Stimulated activated naive CD4-positive, alpha-beta T cell treated with Interleukin-2 at 50 U/mL for 16 hours (primary cell): Measurements from ENCODE around the gene TRHDE.
"Not testable (repeated sequence)": the region's sequence is repeated elsewhere in the genome, so short reads cannot be mapped to it uniquely, and the experiment has no call there.

Experiments used
- DNase-seq: peaks from one replicate; lab custom pipeline; 2025; lab: John Stamatoyannopoulos, UW

TRHDE gene

DNA sequence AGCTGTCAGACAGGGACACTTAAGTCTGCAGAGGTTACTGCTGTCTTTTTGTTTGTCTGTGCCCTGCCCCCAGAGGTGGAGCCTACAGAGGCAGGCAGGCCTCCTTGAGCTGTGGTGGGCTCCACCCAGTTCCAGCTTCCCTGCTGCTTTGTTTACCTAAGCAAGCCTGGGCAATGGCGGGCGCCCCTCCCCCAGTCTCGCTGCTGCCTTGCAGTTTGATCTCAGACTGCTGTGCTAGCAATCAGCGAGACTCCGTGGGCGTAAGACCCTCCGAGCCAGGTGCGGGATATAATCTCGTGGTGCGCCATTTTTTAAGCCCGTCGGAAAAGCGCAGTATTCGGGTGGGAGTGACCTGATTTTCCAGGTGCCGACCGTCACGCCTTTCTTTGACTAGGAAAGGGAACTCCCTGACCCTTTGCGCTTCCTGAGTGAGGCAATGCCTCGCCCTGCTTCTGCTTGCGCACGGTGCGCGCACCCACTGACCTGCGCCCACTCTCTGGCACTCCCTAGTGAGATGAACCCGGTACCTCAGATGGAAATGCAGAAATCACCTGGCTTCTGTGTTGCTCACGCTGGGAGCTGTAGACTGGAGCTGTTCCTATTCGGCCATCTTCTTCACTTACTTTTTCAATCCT is 248.0 kb downstream of the TRHDE start:
- DNase-seq = not testable (repeated sequence)

DNA sequence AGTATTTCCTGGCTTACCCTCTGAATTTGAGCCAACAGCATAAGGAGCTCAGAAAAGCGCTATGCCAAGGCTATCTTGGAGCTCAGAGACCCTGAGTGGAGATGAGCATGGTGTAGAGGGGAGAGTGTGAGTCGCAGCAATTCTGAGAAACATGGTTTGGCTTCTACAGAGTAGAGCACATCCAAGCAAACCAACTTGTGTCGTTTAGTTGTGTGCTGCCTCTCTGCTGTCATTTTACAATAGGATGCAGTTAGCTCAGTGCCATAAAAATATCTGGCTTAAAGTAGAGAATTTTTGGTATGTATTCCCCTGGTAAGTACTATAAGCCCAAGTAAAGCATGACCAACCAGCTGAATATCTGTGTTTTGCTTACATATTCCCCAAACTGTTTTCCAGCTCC is 249.2 kb downstream of the TRHDE start:
- DNase-seq = no peak

DNA sequence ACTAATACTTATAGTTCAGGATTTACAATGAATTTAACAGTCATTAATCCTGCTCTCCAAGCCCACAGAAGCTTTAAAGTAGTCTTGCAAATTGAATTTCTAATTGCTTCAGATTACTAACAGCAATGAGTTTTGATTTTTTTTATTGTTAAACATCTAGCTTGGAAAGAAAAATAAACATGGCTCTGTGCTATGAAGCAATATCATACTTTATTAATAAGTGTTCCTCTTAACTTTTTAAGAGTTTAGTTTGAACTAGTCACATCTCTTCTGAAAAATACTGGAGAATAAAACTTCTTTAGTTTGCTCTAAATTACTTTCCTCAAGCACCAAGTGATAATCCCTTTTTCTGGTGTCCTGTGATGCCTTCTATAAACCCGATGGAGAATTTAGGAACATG is 250.2 kb downstream of the TRHDE start:
- DNase-seq = no peak

DNA sequence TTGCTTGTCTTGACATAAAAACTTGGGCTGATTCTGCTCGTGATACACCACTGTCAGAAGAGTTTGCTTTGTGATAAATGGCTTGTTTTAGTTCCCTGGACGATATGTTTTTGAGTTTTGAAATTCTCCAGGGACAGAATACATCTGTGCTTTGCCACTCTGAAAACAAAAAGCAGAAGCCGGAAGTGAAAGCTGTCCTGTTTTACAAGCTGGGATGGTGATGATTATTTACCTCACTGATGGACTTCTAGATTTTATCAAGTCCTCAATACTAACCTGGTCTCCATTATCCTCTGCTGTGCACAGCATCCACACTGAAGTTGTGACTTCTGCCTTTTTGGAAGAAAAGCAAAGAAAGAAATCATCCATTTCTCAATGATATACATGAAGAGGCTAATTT is 251.6 kb downstream of the TRHDE start:
- no peak for DNase-seq

DNA sequence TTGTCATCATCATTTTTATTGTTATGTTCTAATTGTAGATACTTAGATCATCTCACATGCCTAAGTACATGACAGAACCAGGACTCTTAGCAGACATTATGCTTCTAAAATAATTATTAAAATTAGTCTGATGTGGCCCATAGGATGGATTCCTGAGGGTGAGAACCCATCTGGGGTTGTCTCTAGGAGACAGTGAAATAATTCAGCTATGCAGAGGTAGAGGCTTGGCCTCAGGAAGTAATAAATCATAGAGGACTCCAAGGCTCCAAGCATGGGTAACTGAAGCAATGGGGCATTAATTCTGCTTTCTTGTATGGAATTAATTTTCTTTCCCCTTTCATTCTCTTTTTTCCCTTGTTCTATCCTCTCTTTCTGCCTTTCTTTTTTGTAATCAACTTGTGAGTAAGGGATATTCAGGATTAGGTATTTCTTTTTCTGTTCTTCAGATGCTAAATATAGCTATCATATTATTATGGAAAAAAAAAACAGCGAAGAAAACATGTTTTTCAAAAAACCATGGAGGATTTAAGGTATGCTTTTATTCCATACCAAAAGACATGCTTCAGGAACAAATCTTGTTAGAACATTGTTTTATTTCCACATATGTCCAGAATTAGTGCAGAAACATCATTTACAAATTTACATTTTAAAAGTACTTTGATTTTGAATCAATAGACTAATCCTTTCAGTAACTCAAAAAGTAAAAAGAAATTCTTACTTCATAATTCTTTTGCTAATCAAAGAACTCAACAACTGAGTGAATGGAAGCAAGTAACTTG is 263.2 kb downstream of the TRHDE start:
- DNase-seq = no peak

DNA sequence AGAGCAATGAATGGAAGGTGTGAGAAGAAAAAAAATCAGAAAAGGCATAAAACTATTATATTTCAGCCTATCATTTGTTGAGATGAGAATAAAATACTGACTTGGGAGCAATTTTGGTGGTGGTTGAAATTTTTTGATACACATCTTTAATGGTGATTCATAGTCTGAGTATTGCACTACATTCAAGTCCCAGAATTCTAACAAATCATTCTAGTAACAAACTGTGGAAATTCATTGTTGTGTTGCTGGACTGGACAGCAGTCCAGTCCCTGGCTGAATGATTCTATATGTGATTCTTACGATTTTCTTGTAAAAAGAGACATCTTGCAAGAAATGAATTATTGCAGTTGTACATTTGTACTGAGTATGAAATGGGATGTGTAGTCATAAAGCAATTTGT is 268.6 kb downstream of the TRHDE start:
- no peak for DNase-seq

DNA sequence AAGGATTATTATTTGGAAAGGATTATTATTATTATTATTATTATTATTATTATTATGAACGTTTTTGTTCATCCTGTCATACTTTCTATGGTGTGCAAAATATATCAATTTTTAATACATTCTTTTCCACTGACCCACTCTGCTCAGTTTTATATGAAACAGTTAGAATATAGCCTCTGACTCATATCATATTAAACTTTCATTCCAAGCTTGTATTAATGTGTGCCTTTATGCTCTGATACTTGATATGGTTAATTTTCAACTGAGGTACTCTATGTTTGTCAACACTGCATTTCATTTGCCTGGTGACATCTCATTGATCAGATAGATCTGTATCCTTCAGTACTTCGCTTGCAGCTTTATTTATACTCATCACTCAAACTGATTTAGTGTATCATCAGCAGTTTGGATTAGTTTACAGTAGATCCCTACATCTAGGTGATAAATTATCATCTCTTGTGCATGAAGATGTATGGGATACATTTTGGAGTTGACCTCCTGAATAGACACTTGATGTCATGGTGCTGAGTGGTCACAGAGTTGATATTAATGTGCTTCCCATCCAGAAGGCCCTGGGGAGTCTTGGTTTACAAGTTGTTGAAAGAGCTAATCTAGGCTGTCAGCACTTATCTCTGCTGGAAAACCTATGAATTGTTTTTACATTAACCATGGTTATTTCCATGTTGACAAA is 271.8 kb downstream of the TRHDE start:
- DNase-seq = no peak

DNA sequence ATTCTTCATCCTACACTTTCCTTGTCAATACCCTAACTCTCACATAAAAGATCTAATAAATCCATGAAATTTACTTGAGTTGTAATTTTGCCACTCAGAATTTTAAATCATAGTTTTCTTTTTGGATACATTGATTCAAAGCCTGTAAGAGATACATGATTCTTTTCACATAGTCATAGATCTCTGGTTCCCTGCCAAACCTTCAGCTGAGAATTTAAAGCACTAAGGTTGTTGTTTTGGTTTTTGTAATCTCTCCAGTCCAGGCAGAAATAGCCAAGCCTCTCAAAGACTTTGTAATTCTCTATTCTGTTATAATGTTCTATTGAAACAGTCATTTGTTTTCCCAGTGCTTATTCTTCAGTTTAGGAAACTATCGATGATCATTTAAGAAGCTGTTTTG is 273.9 kb downstream of the TRHDE start:
- no peak for DNase-seq

DNA sequence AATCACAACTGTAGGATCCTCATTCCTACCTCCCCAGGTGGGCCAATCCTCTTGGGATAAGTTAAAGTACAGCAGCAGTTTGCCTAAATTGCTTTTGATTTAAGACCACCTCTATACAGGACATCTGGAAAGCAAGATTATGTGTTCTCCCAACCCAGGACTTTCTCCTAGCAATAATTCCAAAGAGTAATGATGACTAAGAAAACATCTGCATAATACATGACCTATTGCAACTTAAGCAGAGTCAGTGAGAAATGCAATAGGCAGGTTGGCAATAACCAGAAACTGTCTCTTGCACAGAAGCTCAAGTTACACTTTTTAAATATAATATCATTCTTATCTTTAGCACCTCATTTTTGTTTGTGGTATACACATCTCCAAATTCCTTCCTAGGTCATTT is 275.4 kb downstream of the TRHDE start:
- no peak for DNase-seq

DNA sequence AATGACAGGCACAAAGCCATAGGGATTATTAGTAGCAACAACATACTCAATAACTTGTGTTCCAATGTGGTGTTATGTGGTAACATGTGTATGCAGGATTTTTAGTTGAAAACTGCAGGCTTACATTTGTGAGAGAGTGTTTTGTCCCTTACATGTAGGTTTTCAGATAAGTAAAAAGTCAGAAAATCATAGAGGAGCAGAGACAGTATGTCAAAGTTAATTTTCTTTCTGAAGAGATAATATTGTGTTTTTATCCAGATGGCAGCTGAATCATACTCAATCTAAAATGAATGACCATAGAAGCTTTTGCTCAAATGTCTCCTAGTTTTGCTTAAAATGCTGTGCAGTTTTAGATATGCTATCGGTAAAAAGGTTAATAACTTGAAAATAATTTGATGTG is 277.0 kb downstream of the TRHDE start:
- no peak for DNase-seq

DNA sequence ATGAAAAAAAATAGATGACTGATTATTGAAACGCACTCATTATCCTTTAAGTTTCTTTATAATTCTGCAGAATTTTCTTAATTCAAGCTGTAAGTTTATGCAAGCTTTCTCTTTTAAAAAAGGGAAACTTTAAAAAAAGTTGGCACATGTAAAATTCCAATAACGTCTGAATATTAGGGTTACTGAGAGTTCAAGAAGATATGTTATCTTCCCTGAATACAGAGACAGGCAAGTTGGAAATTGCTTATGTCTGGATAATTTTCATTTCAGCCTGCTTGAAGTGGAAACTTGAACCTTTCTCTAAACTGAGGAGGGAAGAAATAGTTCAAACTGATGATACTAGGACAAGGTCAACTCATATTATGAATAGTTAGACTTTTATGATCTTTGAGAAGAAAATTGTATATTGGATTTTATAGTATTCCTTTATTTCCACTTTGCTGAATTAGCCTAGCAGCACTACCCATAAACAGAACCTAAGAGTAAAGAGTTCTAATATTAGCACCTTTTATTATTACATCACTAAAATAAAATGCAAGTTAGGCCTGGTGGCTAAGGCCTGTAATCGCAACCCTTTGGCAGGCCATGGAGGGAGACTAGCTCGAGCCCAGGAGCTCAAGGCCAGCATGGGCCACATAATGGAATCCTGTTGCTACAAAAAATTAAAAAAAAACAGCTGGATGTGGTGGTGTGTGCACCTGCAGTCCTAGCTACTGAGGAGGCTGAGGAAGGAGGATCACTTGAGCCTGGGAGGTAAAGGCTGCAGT is 288.0 kb downstream of the TRHDE start:
- DNase-seq = no peak

DNA sequence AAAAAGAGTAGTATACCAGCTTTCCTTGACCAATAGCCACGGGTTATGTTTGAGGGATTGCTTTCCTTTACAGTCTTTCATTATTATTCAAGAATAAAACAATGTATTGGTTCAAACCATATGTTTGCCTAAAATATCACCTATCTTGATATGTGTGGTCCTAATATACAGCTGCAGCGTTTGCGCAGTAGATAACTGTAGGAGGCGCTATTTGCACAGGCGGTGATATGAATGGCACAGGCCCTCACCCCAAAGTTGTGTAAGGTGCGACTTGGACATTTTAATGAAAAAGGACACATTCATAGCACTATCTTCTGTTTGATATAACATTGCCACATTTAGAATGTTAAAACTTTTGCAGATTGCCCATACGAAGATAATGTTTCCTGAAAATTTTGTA is 298.4 kb downstream of the TRHDE start:
- DNase-seq = no peak

DNA sequence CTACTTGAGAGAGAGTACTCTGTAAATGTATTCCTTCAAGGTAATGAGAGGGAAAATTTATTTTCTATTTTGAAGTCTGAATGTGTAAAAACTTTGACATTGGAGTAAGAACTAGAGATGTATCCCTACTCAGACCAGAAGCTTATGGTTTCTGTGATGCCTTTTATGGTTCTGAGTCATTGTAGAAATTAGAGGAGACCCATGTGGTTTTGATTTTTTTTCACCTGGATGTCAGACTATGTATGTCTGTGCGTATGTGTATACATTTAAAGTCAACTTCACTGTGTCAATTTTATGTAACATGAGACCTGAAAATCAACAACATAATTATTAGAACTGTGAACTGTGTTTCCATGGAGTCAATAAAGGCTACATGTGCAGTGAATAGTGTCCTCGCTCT is 302.0 kb downstream of the TRHDE start:
- no peak for DNase-seq

DNA sequence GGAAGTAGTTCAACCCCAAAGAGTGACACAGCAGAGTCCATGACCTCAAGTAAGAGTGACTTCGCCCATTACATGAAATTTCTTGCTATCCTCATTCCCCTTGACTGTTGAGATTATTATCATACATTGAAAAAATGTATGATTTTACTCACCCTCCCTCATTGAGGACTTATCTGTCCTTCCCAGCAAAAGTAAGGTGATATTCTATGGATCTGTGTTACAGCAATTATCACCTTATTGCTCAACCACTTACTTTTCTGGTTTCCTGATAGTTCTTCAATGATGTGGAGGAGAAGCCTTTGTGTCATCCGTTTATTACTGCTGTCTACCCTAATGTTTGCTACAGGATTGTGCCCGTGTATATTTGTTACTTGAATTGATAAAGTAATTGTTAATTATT is 306.2 kb downstream of the TRHDE start:
- no peak for DNase-seq

DNA sequence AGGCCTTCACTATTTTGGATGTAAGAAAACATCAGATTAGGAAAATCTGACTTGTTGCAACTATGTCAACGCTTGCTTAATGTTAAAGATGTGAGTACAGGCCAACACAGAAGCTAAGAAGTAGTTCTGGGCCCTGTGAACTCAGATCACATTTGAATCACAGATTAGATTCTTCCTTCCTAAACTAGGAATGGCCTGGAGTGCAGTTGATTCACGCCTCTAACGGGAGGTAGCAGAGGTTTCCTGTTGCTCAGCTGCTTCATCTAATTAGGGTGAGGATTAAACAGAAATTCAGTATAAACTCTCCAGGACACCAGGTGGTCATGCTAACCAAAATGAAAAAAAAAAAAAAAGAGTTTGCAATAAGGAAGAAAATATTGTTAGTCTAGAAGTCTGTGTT is 314.3 kb downstream of the TRHDE start:
- no peak for DNase-seq

DNA sequence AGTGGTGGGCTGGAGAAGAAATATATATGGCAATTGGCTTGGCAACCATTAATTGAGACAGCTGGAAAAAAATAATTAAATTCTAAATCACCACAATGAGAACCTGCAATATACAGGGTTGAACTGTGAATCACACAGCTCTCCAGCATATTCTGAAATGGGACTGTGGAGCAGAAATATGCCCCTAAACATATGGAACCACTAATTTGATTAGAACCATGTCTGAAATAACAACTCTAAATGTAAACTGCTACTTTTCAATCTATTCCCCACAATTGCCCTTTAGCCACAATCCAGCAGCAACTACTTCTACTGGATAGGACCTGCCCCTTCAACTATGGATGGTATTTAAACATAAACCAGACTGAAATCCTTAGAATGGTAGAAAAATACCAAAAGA is 330.4 kb downstream of the TRHDE start:
- DNase-seq = no peak

DNA sequence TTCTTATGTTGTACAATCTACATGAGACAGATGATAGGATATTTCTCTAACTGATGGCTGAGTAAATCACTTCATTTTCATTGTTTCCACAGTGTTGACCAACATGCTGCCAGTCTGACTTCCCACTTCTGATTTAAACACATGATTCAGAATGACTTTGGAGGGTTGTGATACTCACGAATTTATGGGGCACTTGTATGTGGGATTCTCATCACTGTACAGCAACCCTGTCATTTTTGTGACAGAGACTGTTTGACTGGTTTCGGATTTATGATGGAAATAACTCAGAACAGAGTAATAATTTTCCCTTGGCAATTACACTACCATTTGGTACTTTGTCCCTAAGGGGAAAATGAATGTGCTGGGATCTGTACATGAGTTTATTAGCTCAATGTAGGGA is 333.8 kb downstream of the TRHDE start:
- DNase-seq = no peak

DNA sequence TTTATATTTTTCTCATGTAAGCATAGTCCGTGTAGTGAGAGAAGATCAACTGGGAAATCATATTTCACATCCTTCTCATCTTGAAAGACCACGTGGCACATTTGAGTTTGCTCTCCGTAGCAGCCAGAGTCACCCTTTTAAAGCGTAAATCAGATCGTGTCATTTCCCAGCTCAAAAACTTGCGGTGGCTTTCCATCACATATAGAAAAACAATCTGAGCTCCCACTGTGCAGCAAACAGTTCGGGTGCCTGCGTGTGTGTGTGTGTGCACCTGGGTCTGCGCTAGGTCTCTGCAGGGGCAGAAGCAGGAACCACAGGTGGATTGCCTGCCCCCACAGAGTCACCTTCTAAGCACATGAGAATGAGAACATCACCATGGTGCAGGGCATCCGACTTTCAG is 338.2 kb downstream of the TRHDE start:
- no peak for DNase-seq

DNA sequence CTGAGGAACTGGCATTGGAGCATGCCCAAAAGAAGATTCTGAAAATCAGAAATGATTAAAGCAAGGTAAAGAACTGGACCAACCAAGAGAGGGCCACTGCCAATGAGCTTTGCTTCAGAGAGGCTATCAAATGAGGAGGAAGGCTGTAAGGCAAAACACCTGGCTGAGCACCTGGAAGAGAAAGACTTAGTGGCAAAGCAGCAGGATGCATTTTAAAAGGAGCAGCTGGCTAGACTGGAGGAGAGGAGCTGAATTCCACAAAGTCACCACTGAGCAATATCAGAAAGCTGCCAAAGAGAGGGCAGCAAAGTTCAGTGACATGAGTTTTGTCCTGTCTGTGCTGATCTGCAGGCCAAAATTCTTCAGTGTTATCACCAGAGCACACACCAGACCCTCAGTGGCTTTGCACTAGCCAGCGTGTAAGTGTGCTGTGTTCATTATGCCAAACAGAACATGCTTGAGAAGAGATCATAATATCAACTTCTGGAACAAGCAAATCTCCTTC is 338.7 kb downstream of the TRHDE start:
- no peak for DNase-seq

DNA sequence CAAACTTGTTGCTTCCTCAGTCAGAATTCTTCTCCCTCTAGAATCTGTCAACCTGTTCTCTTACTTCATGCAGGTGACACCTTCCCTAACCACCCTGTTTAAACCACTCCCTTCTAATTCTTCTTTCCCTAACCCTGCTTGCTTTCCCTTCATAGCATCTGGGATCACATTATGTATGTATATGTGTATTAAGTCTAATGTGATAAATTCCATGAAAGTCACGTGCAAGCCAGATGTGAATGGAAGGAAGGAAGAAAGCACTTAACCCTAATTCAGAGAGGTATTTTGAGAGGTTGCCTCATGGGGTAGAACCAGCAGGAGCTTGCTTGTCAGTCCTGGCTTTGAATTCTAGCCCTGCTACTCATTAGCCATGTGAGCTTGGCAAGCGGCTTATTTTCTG is 340.0 kb downstream of the TRHDE start:
- no peak for DNase-seq

DNA sequence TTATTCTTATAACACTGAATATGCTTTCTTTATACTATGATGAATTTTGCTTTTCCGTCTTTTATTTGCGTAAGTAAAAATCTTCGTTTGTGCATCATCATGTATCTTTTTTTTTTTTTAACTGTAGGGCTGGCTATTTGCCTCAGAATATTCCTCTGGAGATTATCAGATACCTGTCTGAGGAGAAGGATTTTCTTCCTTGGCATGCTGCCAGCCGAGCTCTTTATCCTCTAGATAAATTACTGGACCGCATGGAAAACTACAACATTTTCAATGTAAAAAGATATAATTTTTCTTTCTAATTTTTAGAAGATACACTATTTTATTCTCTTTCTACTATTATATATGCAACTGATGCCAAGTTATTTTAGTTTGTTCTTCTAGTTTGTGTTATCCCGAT is 346.6 kb downstream of the TRHDE start:
- DNase-seq = no peak

DNA sequence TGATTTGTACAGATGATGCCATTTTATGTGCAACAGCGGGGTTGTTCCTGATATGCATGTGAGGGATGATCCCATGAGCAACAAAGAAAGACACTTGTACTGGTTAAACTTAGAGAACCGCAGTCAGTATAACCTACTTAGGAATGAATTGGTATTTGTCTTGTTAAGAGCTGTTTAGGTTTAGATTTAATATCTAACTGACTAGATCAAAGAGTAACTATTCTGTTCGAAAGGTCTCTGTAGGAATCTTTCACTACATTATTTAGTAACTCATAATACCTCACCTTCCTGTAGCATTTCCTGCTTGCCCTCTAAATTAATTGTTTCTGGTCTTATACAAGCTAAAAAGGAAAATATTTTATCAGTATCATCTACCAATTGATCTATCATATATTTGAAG is 350.4 kb downstream of the TRHDE start:
- no peak for DNase-seq
